ENCODE results near the gene PXDC1. TPM values are rescaled to one million over a fixed set of nuclear protein-coding genes. Genes with fewer than 3 reads are reported as not detected.

The PXDC1 gene
- total RNA-seq, 6 donors from 2014 or later: 51.6 to 118 (median 95.3) TPM

GRCh38 chr6:3749977-3750316, 1.6 kb downstream of the PXDC1 start:
- DNase-seq (no peak), ATAC-seq (ENCODE audit: low FRiP score in 2 of 2) (peak in 1 of 2 donors; percentile 3)
- peaks cover 0 to 8% (median 2%) of the 10 kb centered on the region in 4 donors for H3K36me3 ChIP-seq
- peak overlapping the region; percentile 93 to 100 (median 96) for H3K27ac ChIP-seq
- WGBS, 2 donors: 51 to 60% methylated on average over 7 of the region's 7 CpGs
- H3K4me3 ChIP-seq: peak overlapping the region; percentile 71 to 80 (median 78)
- no peaks in the 10 kb centered on the region for H3K9me3 ChIP-seq
- H3K4me1 ChIP-seq: peaks cover 38 to 71% (median 52%) of the 10 kb centered on the region in 4 donors
- H3K27me3 ChIP-seq: peaks cover 0 to 6% (median 0%) of the 10 kb centered on the region in 4 donors
- TF ChIP-seq EP300 (IDR thresholded peaks at IDR 0.05) (no peak), POLR2A (IDR thresholded peaks at IDR 0.05) (no peak), POLR2AphosphoS5 (IDR thresholded peaks at IDR 0.05) (no peak), CTCF (IDR thresholded peaks at IDR 0.05) (no peak)

GRCh38 chr6:3749067-3749841, 2.3 kb downstream of the PXDC1 start:
- Histone ChIP-seq H3K36me3 (peaks cover 0 to 8% (median 2%) of the 10 kb centered on the region in 4 donors), H3K4me1 (peaks cover 42 to 78% (median 55%) of the 10 kb centered on the region in 4 donors), H3K27me3 (peaks cover 0 to 6% (median 0%) of the 10 kb centered on the region in 4 donors), H3K4me3 (peak overlapping the region in 3 of 4 donors; percentile 71 to 80 (median 77)), H3K9me3 (no peaks in the 10 kb centered on the region), H3K27ac (peak overlapping the region; percentile 93 to 100 (median 96))
- ATAC-seq (ENCODE audit: low FRiP score in 2 of 2) (peak in 1 of 2 donors; percentile 35), DNase-seq (peak in 1 of 2 donors; percentile 67)
- WGBS, 2 donors: 73 to 74% methylated on average over 23 to 24 of the region's 24 CpGs
- no peak for TF ChIP-seq CTCF (IDR thresholded peaks at IDR 0.05)
- TF ChIP-seq POLR2A (IDR thresholded peaks at IDR 0.05): peak in 1 of 4 donors; percentile 24
- no peak for TF ChIP-seq EP300 (IDR thresholded peaks at IDR 0.05)
- TF ChIP-seq POLR2AphosphoS5 (IDR thresholded peaks at IDR 0.05): peak in 1 of 2 donors; percentile 31

GRCh38 chr6:3748208-3749066, 3.1 kb downstream of the PXDC1 start:
- WGBS, 2 donors: 52 to 56% methylated on average over 12 of the region's 12 CpGs
- no peak for TF ChIP-seq EP300 (IDR thresholded peaks at IDR 0.05)
- peak in 1 of 2 donors; percentile 25 for TF ChIP-seq POLR2AphosphoS5 (IDR thresholded peaks at IDR 0.05)
- TF ChIP-seq CTCF (IDR thresholded peaks at IDR 0.05): peak; percentile 21 to 77 (median 54)

GRCh38 chr6:3747100-3747737, 4.3 kb downstream of the PXDC1 start:
- Histone ChIP-seq H3K27ac (peak overlapping the region in 3 of 4 donors; percentile 6 to 100 (median 96)), H3K36me3 (peaks cover 0 to 8% (median 2%) of the 10 kb centered on the region in 4 donors), H3K4me3 (no peak overlapping the region), H3K4me1 (peaks cover 55 to 87% (median 65%) of the 10 kb centered on the region in 4 donors), H3K27me3 (peaks cover 0 to 4% (median 0%) of the 10 kb centered on the region in 4 donors), H3K9me3 (no peaks in the 10 kb centered on the region)
- WGBS, 2 donors: 88 to 89% methylated on average over 12 of the region's 12 CpGs
- no peak for DNase-seq
- TF ChIP-seq CTCF (IDR thresholded peaks at IDR 0.05): no peak
- no peak for TF ChIP-seq EP300 (IDR thresholded peaks at IDR 0.05)
- TF ChIP-seq POLR2AphosphoS5 (IDR thresholded peaks at IDR 0.05): no peak
- TF ChIP-seq POLR2A (IDR thresholded peaks at IDR 0.05): no peak
- ATAC-seq (ENCODE audit: low FRiP score in 2 of 2): no peak

More at GRCh38 chr6:3748208-3749066, 3.1 kb downstream of the PXDC1 start:
- Histone ChIP-seq H3K4me1 (peaks cover 50 to 86% (median 63%) of the 10 kb centered on the region in 4 donors), H3K36me3 (peaks cover 0 to 8% (median 2%) of the 10 kb centered on the region in 4 donors), H3K9me3 (no peaks in the 10 kb centered on the region), H3K4me3 (peak overlapping the region in 3 of 4 donors; percentile 71 to 80 (median 77)), H3K27ac (peak overlapping the region; percentile 93 to 100 (median 96)), H3K27me3 (peaks cover 0 to 6% (median 0%) of the 10 kb centered on the region in 4 donors)
- DNase-seq: peak in 1 of 2 donors; percentile 67
- peak; percentile 24 to 40 for ATAC-seq (ENCODE audit: low FRiP score in 2 of 2)
